ENCODE results near the gene SCLT1.

SCLT1 gene

DNA sequence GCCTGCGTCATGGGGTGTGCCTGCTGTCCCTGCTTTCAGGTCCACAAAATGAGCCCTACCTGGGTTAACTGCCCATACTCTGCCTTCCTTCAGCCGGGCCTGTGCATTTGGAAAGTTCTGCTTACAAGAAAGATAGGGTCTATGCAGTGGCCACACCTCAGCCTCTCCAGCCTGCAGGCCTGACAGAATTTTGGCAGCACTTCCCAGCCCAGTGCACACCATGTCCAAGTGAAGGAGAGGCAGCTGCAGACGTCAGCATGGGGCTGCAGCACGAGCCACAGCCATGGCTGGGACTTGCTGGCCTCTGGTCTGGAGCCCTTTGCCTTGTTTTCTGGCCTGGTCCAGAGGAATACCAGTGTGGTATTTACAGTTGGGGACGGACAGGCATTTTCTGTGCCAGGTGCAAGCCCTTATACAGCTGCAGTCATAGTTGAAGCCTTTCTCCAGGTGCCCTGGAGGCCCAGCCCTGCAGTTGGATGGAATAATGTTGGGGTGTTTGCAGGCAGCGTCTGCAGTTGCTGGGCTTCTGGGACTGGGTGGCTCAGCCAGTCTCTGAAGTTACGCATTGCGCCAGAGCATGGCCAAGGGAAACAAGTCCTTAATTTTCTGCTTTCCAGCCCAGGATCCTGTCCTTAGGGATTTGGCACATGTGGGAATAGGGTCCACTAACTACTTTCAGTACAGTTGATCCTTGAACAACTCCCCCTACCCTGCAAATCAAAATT, 257.7 kb downstream of the SCLT1 start:
- DNase-seq = peak in 1 of 2 experiments; percentile 29

Data from cerebellar nuclear complex (tissue), 1 donor.